Activated T-cell treated with anti-CD3 and anti-CD28 coated beads for 48 hours (primary cell): ENCODE data around the gene VAMP5.
A peak's percentile ranks its signal among the peaks of the same experiment; 100 is the strongest.
"Not testable (repeated sequence)": the region's sequence is repeated elsewhere in the genome, so short reads cannot be mapped to it uniquely, and the experiment has no call there.

Source experiments
- DNase-seq: peaks from one replicate; pipeline ENCODE4 v3.0.0-alpha.2; 2020; ENCODE audit warnings: low read depth

The VAMP5 gene

DNA sequence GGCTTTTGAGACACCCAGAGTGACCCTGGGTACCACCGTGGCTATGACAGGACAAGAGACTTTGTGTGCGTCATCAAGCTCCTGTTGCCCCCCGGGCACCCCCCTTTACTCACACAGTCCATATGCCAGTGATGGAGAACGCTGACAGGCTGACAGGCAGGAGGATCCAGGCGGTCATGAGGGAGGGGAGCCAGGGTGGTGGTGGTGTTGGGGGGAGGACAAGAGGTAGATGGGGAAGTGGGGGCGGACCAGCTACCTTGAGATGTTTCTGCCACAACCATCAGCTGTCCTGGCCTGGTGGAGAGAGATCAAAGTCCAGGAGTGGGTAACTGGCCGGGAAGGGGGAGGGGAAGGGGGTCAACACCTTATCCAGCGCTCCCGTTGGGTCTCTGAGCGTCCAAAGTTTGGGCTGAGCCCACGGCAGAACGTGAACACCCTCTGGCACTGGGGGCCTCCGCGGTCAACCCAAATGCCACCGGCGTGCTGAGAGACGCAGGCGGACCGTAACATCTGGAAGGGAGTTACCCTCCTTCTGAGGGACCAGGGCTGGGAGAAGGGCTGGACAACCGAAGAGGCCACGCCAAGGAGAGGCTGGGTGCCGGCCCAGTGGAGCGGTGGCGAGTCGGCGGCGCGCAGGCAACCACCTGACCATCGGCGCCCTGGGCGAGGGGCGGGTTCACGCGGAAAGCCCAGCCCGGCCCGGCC is 17.7 kb downstream of the VAMP5 start:
- no peak for DNase-seq

DNA sequence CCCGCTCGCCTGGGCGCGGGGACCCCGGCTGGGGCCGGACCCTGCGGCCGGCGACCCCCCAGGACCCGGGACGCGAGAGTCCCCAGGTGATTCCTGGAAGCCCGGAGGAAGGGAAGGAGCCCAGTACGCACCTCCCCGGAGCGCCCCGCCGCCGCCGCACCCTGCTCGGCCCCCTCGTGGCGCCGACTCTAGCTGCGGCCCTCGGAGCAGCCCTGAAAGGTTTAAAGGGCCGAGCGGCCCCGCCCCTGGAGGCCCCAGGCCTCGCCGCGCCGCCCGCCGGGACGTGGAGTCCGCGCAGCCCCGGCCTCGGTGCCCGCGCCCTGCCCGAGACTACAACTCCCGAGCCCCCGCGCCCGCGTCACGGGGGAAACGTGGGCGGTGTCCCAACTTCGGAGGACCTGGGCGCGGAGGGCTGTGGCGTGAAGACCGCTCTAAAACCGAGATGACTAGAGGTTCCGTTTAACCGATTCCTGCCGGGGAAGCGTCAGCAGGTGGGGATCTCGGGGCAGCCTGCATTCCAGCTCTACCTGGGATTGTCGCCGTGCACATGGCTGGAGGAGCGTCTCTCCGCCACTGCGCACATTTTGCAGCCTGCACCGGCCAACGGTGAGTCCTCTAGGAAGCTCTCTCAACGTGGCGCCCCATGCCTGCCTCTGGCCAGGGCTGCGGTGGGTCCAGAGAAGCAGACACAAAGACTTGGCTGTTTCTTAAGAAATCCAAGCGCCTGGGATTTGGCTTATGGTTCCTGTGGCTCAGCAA is 18.4 kb downstream of the VAMP5 start, which contains the start of gene TMEM150A:
Gene TMEM150A (minus strand): TSS at position 223 of the 759 bp plus-strand sequence. CDS start 750 bp downstream, outside the sequence.
- DNase-seq = peak; percentile 88

DNA sequence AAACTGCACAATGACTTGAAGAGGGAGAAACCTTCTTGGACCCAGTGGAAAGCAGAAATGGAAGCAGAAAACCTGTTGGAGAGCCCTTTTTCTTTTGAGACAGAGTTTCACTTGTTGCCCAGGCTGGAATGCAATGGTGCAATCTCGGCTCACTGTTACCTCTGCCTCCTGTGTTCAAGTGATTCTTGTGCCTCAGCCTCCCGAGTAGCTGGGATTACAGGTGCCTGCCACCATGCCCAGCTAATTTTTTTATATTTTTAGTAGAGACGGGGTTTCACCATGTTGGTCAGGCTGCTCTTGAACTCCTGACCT is 19.9 kb downstream of the VAMP5 start:
- DNase-seq = not testable (repeated sequence)

DNA sequence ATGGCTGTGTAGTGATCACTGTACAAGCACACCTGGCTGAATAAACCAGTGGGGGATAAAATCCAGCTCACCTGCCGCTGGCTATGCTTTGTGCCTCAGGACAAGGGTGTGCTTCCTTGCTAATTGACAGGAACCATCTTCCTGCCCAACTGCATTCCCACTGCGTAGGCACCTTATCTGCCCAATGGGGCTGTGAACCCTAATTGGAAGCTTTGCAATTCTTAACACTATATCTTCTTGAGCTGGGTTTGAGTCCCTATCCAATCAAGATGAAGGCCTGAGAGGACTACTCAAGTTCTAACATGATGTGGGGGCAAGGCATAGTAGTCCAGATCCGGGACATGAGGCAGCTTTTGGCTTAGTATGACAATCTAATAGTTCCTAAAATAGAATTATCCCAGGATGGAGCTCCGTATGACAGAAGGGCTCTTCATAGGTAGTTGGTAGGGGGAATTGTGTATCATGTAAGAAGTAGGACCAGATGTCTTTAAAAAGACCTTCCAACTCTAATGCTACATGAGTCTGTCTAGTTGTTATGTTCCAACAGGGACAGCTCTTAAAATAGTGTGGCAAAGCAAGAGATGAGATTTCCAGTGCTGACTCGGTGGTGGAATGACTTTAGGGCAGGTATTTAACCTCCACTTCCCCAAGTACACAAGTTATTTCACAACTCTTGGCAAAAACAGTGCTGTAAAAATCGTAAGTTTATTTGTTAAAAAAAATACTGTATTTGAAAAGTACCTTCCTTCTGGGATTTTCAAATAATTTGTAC is 20.5 kb downstream of the VAMP5 start:
- DNase-seq = no peak

DNA sequence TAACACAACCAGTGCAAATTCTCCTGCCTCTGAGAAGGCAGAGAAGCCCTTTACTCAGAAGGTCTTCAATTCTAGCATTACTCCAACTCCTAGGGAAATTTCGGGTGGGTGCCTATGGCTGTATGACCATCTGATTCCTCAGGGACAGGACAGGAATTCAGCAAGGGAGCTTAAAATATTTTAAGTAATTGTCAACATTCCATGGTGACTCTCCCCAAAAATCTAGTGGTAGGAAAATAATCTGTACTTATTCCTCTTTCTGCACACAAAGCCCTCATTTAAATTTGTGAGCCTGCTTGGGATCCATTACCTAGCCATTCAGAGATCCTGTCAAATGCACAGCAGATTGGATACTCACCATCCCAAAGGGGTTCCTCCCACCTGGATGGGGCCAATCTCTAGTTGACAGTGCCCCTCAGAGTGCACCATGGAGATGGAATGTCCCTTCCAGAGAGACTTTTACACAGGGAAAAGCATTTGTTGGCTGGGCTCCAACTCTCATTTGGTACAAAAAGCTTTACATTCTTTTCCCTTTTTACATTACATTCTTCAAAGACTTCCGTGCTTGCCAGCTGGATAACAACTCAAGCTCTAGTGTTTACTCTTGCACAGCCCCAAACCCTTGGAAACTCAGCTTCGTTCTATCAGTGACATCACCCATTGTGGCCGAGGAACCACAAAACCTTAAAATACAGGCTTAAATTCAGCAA is 21.3 kb downstream of the VAMP5 start:
- DNase-seq = no peak

DNA sequence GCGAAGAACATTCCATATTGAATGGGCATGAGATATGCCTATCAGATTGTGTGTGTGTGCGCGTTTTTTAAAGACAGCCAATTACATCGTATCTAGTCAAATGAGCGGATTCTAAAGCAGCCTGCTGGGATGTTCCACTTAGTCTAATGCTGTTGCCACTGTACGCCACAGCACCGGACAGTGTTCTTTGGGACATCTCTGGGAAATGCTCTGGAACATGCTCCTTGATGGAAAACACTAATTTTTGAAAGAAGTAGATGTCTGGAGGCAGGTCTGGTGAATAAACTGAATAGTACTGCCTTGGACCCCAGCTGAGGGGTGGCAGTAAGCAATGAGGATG is 21.9 kb downstream of the VAMP5 start:
- no peak for DNase-seq

DNA sequence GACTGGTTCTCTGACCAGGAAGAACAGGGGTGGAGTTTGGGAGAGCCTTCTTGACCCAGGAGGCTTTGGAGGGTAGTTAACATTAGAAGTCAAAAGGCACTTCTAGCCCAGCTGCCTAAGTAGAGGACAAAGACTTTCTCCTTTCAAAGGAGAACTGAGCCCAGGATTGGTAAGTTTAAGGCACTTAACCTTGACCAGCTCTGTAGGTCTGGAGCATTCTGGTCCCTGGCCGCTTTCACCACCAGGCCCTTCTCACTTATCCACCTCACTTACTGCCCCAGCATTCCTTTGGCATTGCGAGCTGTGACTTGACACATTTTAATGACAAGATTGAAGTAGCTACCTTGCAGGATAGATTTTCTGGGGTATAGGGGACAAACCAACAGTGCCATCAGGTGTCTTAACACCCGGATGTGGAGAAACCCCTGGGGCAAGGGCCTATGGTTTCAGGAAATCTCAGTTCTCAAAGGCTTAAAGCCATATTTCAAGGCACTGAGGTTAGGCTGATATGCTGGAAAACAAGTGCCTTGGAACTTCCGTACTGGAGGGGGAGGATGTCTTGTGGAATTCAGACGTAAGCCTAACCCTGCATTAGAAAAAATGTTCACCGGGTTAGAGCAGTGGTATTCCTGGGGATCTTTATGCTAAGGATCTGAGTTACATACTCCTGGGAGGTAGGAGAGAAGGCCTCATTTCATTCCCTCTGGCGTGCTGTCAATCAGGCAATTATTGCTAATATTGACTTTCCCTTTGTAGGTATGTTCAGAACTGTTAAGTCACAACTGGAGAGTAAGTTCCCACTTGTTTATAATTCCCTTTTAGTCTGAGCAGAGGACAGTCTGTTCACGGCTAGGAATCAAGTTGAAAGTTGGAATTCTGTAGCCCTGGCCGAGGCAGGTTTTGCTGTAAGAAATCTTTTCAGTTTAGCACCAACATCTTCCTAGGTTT is 23.3 kb downstream of the VAMP5 start:
- DNase-seq = no peak

DNA sequence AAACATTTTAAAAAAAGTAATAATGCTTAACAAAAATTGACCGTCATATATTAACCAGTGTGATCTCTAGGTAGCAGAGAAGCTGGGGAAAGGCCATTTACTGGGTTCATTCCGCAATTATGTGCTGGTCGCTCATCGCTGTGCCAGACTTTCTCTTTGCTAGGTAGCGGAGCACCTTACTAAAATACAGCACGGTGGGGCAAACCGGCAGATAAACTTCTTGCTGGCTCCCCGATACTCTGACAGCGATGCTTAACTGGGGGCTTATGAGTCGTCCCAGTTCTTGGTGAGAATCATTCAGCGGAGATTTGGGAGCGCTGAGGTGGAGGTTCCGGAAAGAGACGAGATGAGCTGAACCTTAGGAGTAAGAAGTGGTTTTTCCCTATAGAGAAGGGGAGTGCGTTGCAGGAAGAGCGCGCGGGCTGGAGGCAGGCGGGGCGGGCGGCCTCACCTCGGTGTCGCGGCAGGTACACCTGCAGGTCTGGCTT is 27.0 kb downstream of the VAMP5 start:
- DNase-seq = no peak

DNA sequence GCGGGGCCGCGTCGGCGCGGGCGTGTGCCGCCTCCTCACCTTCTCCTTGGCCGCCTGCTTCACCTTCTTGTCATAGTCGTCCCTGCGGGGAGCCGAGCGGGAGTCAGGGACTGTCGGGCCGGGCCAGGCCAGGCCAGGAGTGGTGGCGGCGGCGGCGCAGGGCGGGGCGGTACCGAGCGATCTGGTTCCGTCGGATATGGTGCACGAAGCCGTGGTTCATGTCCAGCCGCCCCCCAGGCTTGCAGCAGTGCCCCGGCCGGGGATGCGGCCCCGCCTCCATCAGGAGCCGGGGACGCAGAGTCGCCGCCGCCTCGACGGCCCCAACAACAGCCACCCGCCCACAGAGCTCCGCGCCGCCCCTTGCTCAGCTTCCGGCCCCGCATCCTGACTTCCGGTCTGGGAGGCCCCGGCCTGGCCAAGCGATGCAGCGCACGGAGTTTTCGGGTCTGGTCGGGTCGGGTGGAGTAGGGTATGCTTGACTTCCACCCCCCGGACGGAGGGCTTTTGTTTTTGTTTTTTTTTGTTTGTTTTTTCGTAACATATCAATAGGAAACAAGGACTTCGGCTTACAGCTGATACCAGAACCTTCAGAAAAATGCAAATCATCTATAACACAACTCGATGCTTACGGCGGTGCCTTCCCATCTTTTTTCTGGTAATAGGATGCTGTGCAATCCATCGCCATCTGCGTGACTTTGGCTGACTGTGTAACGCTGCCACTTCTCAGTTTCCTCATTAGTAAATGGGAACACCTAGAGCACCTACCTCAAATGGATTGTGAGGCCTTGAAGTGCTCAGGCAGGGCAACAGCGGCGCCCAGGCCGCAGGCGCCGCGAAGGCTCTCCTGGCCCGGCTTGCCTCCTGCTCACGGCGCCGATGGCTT is 27.7 kb downstream of the VAMP5 start, which contains the start of gene C2orf68:
Gene C2orf68 (minus strand): TSS at position 362 of the 883 bp plus-strand sequence. CDS start 82 bp downstream, at position 280.
- peak; percentile 88 for DNase-seq

DNA sequence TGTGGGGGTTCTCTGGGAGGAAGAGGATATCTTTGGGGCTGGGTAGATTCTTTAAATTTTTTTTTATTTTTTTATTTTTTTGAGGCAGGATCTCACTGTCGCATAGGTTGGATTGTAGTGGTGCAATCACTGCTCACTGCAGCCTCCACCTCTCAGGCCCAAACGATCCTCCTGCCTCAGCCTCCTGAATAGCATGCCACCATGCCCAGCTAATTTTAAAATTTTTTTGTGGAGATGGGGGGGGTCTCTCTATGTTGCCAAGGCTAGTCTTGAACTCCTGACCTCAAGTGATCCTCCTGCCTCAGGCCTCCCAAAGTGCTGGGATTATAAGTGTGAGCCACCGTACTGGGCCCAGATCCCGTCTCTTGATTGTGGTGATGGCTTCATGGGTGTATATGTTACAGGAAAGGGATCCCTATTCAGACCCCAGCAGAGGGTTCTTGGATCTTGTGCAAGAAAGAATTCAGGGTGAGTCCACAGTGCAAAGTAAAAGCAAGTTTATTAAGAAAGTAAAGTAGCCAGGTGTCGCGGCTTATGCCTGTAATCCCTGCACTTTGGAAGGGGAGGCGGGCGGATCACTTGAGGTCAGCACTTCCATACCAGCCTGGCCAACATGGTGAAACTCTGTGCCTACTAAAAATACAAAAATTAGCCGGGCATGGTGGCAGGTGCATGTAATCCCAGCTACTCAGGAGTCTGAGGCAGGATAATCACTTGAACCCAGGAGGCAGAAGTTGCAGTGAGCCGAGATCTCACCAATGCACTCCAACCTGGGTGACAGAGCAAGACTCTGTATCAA is 29.7 kb downstream of the VAMP5 start:
- no peak for DNase-seq

DNA sequence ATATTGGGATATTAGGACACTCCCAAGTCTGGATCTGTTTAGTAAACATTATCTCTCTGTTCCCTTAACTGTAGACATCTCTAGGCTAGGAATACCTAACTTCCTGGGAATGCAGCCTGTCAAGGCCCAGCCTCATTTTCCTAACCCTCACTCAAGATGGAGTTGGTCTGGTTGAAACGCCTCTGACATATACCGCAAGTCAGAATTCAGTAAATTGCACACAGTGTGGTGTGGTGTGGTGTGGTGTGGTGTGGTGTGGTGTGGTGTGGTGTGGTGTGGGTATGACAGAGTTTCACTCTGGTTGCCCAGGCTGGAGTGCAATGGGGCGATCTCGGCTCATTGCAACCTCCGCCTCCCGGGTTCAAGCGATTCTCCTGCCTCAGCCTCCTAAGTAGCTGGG is 30.5 kb downstream of the VAMP5 start:
- peak; percentile 17 for DNase-seq

DNA sequence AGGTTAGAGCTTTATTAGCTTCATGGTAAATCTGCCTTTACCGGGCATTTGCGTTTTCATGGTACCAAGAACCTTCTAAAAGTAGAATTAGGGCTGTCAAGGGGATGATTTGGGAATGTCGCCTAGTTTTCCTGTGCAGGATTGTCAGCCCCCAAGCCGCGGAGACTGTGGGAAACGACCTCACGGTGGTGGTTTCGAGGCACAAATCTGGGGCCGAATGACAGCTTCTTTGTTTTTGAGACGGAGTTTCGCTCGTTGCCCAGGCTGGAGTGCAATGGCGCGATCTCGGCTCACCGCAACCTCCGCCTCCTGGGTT is 31.1 kb downstream of the VAMP5 start:
- no peak for DNase-seq

DNA sequence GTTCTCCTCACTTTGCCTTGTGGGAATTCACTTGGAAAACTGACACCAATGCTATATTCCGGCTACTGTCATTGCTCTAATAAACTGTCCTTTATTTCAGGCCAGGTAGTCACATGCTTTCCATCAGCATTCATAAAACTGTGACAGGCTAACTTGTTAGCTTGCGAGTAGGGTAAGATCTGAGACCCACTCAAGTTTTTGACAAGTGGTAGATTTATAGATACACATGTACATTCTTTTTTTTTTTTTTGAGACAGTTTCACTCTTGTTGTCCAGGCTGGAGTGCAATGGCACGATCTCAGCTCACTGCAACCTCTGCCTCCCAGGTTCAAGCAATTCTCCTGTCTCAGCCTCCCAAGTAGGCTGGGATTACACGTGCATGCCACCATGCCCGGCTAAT is 33.5 kb downstream of the VAMP5 start:
- DNase-seq = not testable (repeated sequence)

DNA sequence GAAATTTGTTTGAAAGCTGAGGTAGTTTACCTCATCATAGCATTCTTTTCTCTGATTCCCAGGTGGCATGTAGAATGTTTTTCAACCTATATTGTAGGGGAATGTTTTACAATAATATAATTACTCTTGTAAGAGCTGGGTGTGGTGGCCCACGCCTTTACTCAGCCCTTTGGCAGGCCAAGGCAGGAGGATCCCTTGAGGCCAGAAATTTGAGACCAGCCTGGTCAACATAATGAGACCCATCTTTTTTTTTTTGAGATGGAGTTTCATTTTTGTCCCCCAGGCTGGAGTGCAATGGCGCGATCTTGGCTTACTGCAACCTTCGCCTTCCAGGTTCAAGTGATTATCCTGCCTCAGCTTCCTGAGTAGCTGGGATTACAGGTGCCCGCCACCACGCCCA is 35.4 kb downstream of the VAMP5 start:
- no peak for DNase-seq

DNA sequence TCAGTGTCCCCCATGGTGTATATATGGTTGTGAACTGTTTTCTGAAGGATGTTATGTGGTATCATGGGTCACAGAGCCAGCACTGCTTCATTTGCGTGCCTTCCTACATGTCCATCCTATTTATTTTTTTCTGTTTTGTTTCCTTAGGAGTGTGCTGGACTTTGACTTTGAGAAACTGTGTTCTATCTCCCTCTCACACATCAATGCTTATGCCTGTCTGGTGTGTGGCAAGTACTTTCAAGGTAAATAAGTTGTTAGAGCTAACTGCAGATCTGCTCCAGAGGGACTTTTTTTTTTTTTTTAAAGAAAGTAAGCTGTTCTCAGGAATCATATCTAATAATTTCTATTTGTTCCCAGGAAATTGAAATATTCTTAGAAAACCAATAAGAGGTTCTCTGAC is 37.1 kb downstream of the VAMP5 start:
- DNase-seq = no peak

DNA sequence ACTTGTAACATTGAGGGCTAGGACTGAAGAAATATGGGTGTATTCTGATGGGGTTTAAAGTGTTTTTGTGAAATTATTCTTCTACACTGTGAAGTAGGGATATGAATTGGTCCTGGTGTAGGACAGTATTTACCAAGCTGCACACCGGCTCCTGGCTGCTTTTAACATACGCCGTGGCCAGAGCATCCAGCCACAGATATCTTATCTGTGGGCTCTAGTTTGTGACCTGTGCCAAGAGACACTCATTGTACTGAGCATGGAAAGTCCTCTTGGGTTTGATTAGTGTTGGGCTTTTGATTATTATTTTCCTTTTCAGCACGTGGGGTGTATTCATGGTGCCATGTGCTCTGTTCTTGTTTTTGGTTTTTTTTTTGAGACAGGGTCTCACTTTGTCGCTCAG is 39.8 kb downstream of the VAMP5 start:
- no peak for DNase-seq

DNA sequence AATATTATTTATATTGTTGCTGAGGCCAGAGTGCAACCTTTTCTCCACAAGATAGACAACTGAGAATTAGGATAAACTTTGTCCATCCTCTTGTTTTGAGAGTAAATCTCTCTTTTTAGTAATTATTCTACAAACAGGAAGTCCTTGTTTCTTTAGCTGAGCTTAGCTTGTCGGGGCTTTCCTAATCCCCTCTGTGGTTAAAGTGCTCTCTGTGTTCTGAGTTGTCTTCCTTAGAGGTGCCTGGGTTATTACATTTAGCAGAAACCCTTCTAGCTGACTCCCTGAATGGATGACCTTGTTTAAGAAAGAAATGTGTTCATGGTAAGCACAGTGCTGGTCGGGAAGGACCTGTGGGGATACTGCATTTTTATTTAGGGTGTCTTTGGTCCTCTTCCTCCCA is 44.4 kb downstream of the VAMP5 start:
- DNase-seq = no peak

DNA sequence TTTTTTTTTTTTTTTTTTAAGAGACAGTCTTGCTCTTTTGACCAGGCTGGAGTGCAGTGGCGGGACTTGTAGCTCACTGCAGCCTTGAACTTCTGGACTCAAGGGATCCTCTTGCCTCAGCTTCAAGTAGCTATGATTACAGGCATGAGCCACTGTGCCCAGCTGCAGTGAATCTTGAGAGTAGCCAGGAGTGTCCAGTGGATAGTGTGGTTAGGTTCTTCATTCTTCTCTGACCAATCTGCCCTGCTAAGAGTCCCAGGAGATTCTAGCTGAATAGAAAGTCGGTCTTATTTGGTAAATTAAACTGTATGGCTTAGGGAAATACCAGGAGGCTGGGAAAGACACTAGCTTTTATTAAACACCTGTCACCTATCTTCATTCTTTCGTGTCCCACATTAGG is 47.1 kb downstream of the VAMP5 start:
- no peak for DNase-seq

DNA sequence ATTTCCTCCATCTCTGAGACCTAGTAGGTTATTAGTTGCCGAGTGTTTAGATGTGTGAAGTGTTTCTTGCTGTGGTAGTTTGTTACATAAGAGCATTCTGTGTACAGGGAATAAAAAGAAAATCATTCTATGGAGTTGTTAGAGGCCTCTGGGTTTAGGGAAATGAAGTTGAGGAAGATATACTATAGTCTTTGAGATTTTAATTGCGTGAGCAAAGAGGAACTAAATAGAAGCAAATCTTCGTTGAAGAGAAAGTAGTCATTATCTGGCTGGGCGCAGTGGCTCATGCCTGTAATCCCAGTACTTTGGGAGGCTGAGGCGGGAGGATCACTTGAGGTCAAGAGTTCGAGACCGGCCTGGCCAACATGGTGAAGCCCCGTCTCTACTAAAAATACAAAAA is 50.8 kb downstream of the VAMP5 start:
- no peak for DNase-seq
